Measurements from ENCODE around the gene SLC6A19. TPM values are rescaled to one million over a fixed set of nuclear protein-coding genes. Genes with fewer than 3 reads are reported as not detected.

The SLC6A19 gene
- total RNA-seq, 1 experiment from 2014 or later: 0.04 TPM

- DNase-seq (ENCODE audit: low spot score): peak; percentile 85
- no peaks in the 10 kb centered on the region for H3K9me3 Mint-ChIP-seq
- ATAC-seq: peak; percentile 42
- H3K27me3 Mint-ChIP-seq (ENCODE audit: low read depth): no peaks in the 10 kb centered on the region
- H3K27ac Mint-ChIP-seq: no peak overlapping the region
- no peaks in the 10 kb centered on the region for H3K36me3 Mint-ChIP-seq
- peaks cover 3% of the 10 kb centered on the region; the same call in 1 of the 2 replicates for H3K4me1 Mint-ChIP-seq
- ChIA-PET CTCF (interaction anchor here (0.9 kb wide), 1 partner anchor 399 kb away, joined by 3 read pairs; no protein-coding TSS in a partner anchor), POLR2A (no interaction called here)
- no peak overlapping the region for H3K4me3 Mint-ChIP-seq
- no peak for TF ChIP-seq ELF4 (CRISPR knock-in tag; IDR thresholded peaks at IDR 0.05; ENCODE audit: low read depth)
- TF ChIP-seq ZNF281 (CRISPR knock-in tag; IDR thresholded peaks at IDR 0.05): no peak
- peak; percentile 91 for TF ChIP-seq NFE2L1 (CRISPR knock-in tag; IDR thresholded peaks at IDR 0.05)
- no peak for TF ChIP-seq CDX4 (CRISPR knock-in tag; IDR thresholded peaks at IDR 0.05; ENCODE audit: borderline replicate concordance)
- no peak for TF ChIP-seq AR (CRISPR knock-in tag; IDR thresholded peaks at IDR 0.05)
- TF ChIP-seq NFYB (CRISPR knock-in tag; conservative IDR thresholded peaks at IDR 0.05; ENCODE audit: low read depth): no peak
- peak; percentile 86; the same call in 1 of the 2 replicates for TF ChIP-seq SMAD4 (CRISPR knock-in tag; IDR thresholded peaks at IDR 0.05)
- no peak; the same call in 1 of the 2 replicates for TF ChIP-seq ZNF232 (CRISPR knock-in tag; IDR thresholded peaks at IDR 0.05)
- TF ChIP-seq FOXP1 (CRISPR knock-in tag; IDR thresholded peaks at IDR 0.05; ENCODE audit: borderline replicate concordance): peak; percentile 97
- TF ChIP-seq GTF2I (CRISPR knock-in tag; conservative IDR thresholded peaks at IDR 0.05): no peak
- no peak for TF ChIP-seq NR1H2 (CRISPR knock-in tag; IDR thresholded peaks at IDR 0.05)
- no peak for TF ChIP-seq HMGA2 (CRISPR knock-in tag; IDR thresholded peaks at IDR 0.05)
- no peak for TF ChIP-seq ATF1 (CRISPR knock-in tag; IDR thresholded peaks at IDR 0.05)
- peak; percentile 86 for TF ChIP-seq ETV6 (CRISPR knock-in tag; IDR thresholded peaks at IDR 0.05)
- no peak for TF ChIP-seq ZNF396 (CRISPR knock-in tag; IDR thresholded peaks at IDR 0.05; ENCODE audit: borderline replicate concordance)
- TF ChIP-seq GRHL2 (CRISPR knock-in tag; IDR thresholded peaks at IDR 0.05; ENCODE audit: insufficient replicate concordance, severe bottlenecking): no peak
- peak; percentile 92; the same call in 1 of the 2 replicates for TF ChIP-seq TEAD1 (CRISPR knock-in tag; IDR thresholded peaks at IDR 0.05)
- TF ChIP-seq NFATC4 (CRISPR knock-in tag; IDR thresholded peaks at IDR 0.05): no peak
- TF ChIP-seq ATF6 (CRISPR knock-in tag; IDR thresholded peaks at IDR 0.05): no peak
- TF ChIP-seq TP53 (CRISPR knock-in tag; IDR thresholded peaks at IDR 0.05): peak; percentile 93
- TF ChIP-seq ATF3 (CRISPR knock-in tag; conservative IDR thresholded peaks at IDR 0.05): no peak
- peak; percentile 91 for TF ChIP-seq ARID4B (CRISPR knock-in tag; IDR thresholded peaks at IDR 0.05; ENCODE audit: borderline replicate concordance)
These were observed 45.5 kb downstream of the SLC6A19 start for GRCh38 chr5:1246711-1247431.
